A673 (cell line): ENCODE measurements around the gene MTHFD1L. TPM values are rescaled to one million over a fixed set of nuclear protein-coding genes. Genes with fewer than 3 reads are reported as not detected.
A peak's percentile ranks its signal among the peaks of the same experiment; 100 is the strongest.

Experiments
- BruUV-seq: library from RNA; stranded (reverse); fragments of 400-500 nt; replicated peaks from 2 replicates; lab custom pipeline; 2021; lab: Mats Ljungman, UMichigan
- CTCF ChIA-PET: fragments of 300-600 bp; sonication (Branson Sonifier 250); formaldehyde crosslinking; loops from one replicate; lab custom pipeline; 2022; ENCODE audit warnings: antibody characterized with exemption; lab: Charles Lee
- POLR2A ChIA-PET: fragments of 300-600 bp; sonication (Branson Sonifier 250); formaldehyde crosslinking; loops from one replicate; lab custom pipeline; 2022; ENCODE audit warnings: antibody characterized with exemption; ENCODE audit not compliant: low non-redundant PET; lab: Charles Lee
- DNase-seq: peaks from one replicate; pipeline ENCODE4 v3.0.0-alpha.2; 2015; ENCODE audit warnings: low spot score
- H3K27ac ChIP-seq: fragments of 200-600 bp; sonication (generic); 2 replicates; pipeline ENCODE4 v1.5.1; 2016; ENCODE audit warnings: mixed run types, low read depth, mild to moderate bottlenecking, mixed read lengths, antibody characterized with exemption, low read length; ENCODE audit not compliant: poor library complexity, severe bottlenecking
- H3K27me3 ChIP-seq: fragments of 200-600 bp; sonication (generic); replicated peaks from 2 replicates; pipeline ENCODE4 v1.6.1; 2017; ENCODE audit warnings: mixed run types, low read depth, mild to moderate bottlenecking, mixed read lengths, antibody characterized with exemption, low read length; ENCODE audit not compliant: insufficient read depth, poor library complexity
- H3K36me3 ChIP-seq: fragments of 200-600 bp; sonication (generic); 2 replicates; pipeline ENCODE4 v1.6.1; 2016; ENCODE audit warnings: mixed run types, mild to moderate bottlenecking, mixed read lengths, antibody characterized with exemption, low read length; ENCODE audit not compliant: insufficient read depth, poor library complexity, severe bottlenecking
- H3K4me1 ChIP-seq: fragments of 200-600 bp; sonication (generic); 2 replicates; pipeline ENCODE4 v1.6.1; 2017; ENCODE audit warnings: mixed run types, mild to moderate bottlenecking, mixed read lengths, antibody characterized with exemption, low read length; ENCODE audit not compliant: insufficient read depth, poor library complexity, severe bottlenecking
- H3K4me3 ChIP-seq: fragments of 200-600 bp; sonication (generic); 2 replicates; pipeline ENCODE4 v1.5.1; 2016; ENCODE audit warnings: low read depth, mixed run types, mild to moderate bottlenecking, mixed read lengths, low read length; ENCODE audit not compliant: poor library complexity, severe bottlenecking
- H3K9me3 ChIP-seq: fragments of 200-600 bp; sonication (generic); 2 replicates; pipeline ENCODE4 v1.6.1; 2016; ENCODE audit warnings: mixed run types, low read depth, mild to moderate bottlenecking, mixed read lengths, antibody characterized with exemption, low read length; ENCODE audit not compliant: poor library complexity, severe bottlenecking
- EZH2 ChIP-seq: fragments of 200-600 bp; sonication (generic); IDR thresholded peaks from 2 replicates; pipeline ENCODE4 v1.6.1; 2017; ENCODE audit warnings: borderline replicate concordance, low read depth, mild to moderate bottlenecking, mixed read lengths, antibody characterized with exemption, low read length; ENCODE audit not compliant: poor library complexity, severe bottlenecking
- intact Hi-C: fragments of 100-400 bp; cut with micrococcal nuclease; formaldehyde crosslinking; loops from one replicate; pipeline ENCODE4 v1.10.0; 2022; ENCODE audit not compliant: unreplicated experiment
- total RNA-seq: library from RNA; stranded (reverse); gene quantifications from 2 replicates; pipeline ENCODE4 v1.2.3, GENCODE V29; 2021
- TF ChIP-seq, protein P1 (sequence below): fragments of 300-800, 200-600 bp; sonication (generic); conservative IDR thresholded peaks from 2 replicates; pipeline ENCODE4 v1.5.1; 2017; ENCODE audit warnings: low read depth, mild to moderate bottlenecking, antibody characterized with exemption, low read length, moderate library complexity, mixed read lengths

The MTHFD1L gene
- total RNA-seq, 1 experiment from 2014 or later: 78.7 TPM

DNA sequence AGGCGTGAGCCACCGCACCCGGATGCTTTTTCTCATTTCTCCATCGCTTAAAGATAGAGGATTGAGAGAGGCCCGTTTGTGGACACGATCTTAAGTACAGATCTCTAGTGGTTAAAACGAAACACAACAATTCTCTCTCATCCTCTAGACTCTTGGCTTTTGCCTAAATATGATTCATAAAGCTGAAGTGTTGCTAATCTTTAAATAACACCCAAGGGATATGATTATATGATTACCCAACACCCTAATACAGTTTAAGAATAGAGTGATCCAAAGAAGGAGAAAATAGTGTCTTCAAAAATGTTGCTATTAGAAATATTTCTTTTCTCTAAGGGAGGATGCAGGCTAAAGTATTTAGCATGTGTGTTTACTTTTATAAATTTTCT, 50.4 kb downstream of the MTHFD1L start:
- no peaks in the 10 kb centered on the region for H3K27me3 ChIP-seq
- ChIA-PET POLR2A (no interaction called here), CTCF (no interaction called here)
- no peak overlapping the region for H3K27ac ChIP-seq
- no TSS peak for BruUV-seq
- no peaks in the 10 kb centered on the region for H3K9me3 ChIP-seq
- peaks cover 8% of the 10 kb centered on the region for H3K36me3 ChIP-seq
- intact Hi-C loops: no loop called here
- peak; percentile 55 for DNase-seq
- TF ChIP-seq, protein P1, sequence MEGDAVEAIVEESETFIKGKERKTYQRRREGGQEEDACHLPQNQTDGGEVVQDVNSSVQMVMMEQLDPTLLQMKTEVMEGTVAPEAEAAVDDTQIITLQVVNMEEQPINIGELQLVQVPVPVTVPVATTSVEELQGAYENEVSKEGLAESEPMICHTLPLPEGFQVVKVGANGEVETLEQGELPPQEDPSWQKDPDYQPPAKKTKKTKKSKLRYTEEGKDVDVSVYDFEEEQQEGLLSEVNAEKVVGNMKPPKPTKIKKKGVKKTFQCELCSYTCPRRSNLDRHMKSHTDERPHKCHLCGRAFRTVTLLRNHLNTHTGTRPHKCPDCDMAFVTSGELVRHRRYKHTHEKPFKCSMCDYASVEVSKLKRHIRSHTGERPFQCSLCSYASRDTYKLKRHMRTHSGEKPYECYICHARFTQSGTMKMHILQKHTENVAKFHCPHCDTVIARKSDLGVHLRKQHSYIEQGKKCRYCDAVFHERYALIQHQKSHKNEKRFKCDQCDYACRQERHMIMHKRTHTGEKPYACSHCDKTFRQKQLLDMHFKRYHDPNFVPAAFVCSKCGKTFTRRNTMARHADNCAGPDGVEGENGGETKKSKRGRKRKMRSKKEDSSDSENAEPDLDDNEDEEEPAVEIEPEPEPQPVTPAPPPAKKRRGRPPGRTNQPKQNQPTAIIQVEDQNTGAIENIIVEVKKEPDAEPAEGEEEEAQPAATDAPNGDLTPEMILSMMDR: no peak
- no peak for TF ChIP-seq EZH2
- no peak overlapping the region for H3K4me3 ChIP-seq
- H3K4me1 ChIP-seq: no peaks in the 10 kb centered on the region

- H3K36me3 ChIP-seq: peaks cover 12% of the 10 kb centered on the region
- intact Hi-C loops: no loop called here
- CTCF ChIA-PET: no interaction called here
These were observed 54.4 kb downstream of the MTHFD1L start for GRCh38 chr6:150919938-150920337.

DNA sequence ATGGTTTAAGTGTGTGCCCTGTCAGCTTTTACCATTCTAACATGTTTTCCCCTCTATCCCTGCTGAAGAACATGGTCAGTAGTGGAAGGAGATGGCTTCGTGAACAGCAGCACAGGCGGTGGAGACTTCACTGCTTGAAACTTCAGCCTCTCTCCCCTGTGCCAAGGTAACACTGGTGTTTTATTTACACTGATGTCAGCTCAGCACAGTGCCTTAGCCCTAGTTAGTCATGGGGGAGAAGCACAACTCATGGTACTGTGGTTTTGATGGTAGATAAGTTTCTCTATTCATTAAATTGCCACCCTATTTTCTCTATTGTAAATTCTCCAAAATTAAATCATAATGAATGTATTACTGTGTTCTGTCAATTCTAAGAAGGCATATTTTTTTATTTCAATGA, 56.6 kb downstream of the MTHFD1L start:
- H3K27me3 ChIP-seq: no peaks in the 10 kb centered on the region
- peaks cover 19% of the 10 kb centered on the region for H3K36me3 ChIP-seq
- no peak for TF ChIP-seq EZH2
- TF ChIP-seq, protein P1: no peak
- ChIA-PET CTCF (no interaction called here), POLR2A (no interaction called here)
- no peaks in the 10 kb centered on the region for H3K9me3 ChIP-seq
- intact Hi-C loops: no loop called here
- no peak for DNase-seq
- no TSS peak for BruUV-seq
- no peak overlapping the region for H3K4me3 ChIP-seq
- no peak overlapping the region for H3K27ac ChIP-seq
- no peaks in the 10 kb centered on the region for H3K4me1 ChIP-seq

More at GRCh38 chr6:150919938-150920337, 54.4 kb downstream of the MTHFD1L start:
- no TSS peak for BruUV-seq
- Histone ChIP-seq H3K4me1 (no peaks in the 10 kb centered on the region), H3K27me3 (no peaks in the 10 kb centered on the region), H3K9me3 (no peaks in the 10 kb centered on the region), H3K4me3 (no peak overlapping the region), H3K27ac (no peak overlapping the region)
- TF ChIP-seq, protein P1: no peak
- no peak for TF ChIP-seq EZH2
- POLR2A ChIA-PET: no interaction called here
- no peak for DNase-seq
